Endothelial cell of umbilical vein (primary cell): ENCODE measurements around the gene CCSER2. TPM values are rescaled to one million over a fixed set of nuclear protein-coding genes. Genes with fewer than 3 reads are reported as not detected.

Experiments
- BruUV-seq: library from RNA; stranded (reverse); fragments of 400-500 nt; replicated peaks from 2 replicates; lab custom pipeline; 2021; lab: Mats Ljungman, UMichigan
- CTCF ChIA-PET: fragments of 300-600, 350-600 bp; sonication (Branson Sonifier 250); formaldehyde crosslinking; loops from one replicate; lab custom pipeline; 2021; ENCODE audit warnings: antibody characterized with exemption, inconsistent platforms; lab: Charles Lee
- POLR2A ChIA-PET: fragments of 300-600, 350-600 bp; sonication (Branson Sonifier 250); formaldehyde crosslinking; loops from one replicate; lab custom pipeline; 2021; ENCODE audit warnings: antibody characterized with exemption, inconsistent platforms; lab: Charles Lee
- DNase-seq: peaks from one replicate; pipeline ENCODE4 v3.0.0-alpha.2; 2011; ENCODE audit warnings: low read depth, low spot score
- FAIRE-seq: peaks from 2 replicates; lab custom pipeline; 2011; peaks lifted over from hg19 to GRCh38; lab: Jason Lieb, UNC
- H2AFZ ChIP-seq: 2 replicates; pipeline ENCODE4 v1.6.0; 2012; ENCODE audit warnings: low read depth, low read length, control low read depth, inconsistent platforms
- H3K27ac ChIP-seq: 2 replicates; pipeline ENCODE4 v1.5.1; 2011; ENCODE audit warnings: low read depth, mild to moderate bottlenecking, control low read depth, low read length, moderate library complexity; ENCODE audit not compliant: insufficient read depth
- H3K27me3 ChIP-seq, 2 experiments: 2 replicates each; pipeline versions ENCODE4 v1.6.0 to v1.6.1; 2011; ENCODE audit warnings: low read length in 2 of 2, mixed read lengths in 1 of 2; ENCODE audit not compliant: control insufficient read depth in 2 of 2, insufficient read depth in 2 of 2
- H3K36me3 ChIP-seq, 2 experiments: 2 replicates in 1 of 2; 3 replicates in 1 of 2; pipeline ENCODE4 v1.5.1; 2011; ENCODE audit warnings: low read length in 2 of 2, mild to moderate bottlenecking in 1 of 2, moderate library complexity in 1 of 2; ENCODE audit not compliant: control insufficient read depth in 2 of 2, insufficient read depth in 2 of 2; ENCODE audit errors: extremely low read depth in 1 of 2
- H3K4me1 ChIP-seq: 3 replicates; pipeline ENCODE4 v1.5.1; 2011; ENCODE audit warnings: mild to moderate bottlenecking, low read length; ENCODE audit not compliant: control insufficient read depth, insufficient read depth; ENCODE audit errors: extremely low read depth
- H3K4me2 ChIP-seq: 2 replicates; pipeline ENCODE4 v1.6.1; 2011; ENCODE audit warnings: low read length, control low read depth, mixed read lengths; ENCODE audit not compliant: insufficient read depth
- H3K4me3 ChIP-seq, 3 experiments: fragments of 200-600 bp in 1 of 3; sonication (generic), shearing (Covaris generic) in 1 of 3; replicated peaks in 1 of 3; 2 replicates each; pipeline ENCODE4 v1.5.1; 2011 to 2016; ENCODE audit warnings: control low read depth in 3 of 3, low read length in 3 of 3, mild to moderate bottlenecking in 2 of 3, inconsistent platforms in 1 of 3, low read depth in 1 of 3, moderate library complexity in 1 of 3; ENCODE audit not compliant: insufficient read depth in 1 of 3
- H3K79me2 ChIP-seq: 2 replicates; pipeline ENCODE4 v1.6.0; 2012; ENCODE audit warnings: low read length, inconsistent platforms; ENCODE audit not compliant: control insufficient read depth, insufficient read depth
- H3K9ac ChIP-seq: replicated peaks from 2 replicates; pipeline ENCODE3; 2011; ENCODE audit warnings: low read length, control low read depth; ENCODE audit not compliant: insufficient read depth; ENCODE audit errors: extremely low read depth
- H3K9me1 ChIP-seq: replicated peaks from 3 replicates; pipeline ENCODE4 v1.6.0; 2011; ENCODE audit warnings: mild to moderate bottlenecking, low read length; ENCODE audit not compliant: control insufficient read depth, insufficient read depth; ENCODE audit errors: extremely low read depth
- H3K9me3 ChIP-seq: replicated peaks from 2 replicates; pipeline ENCODE4 v1.5.1; 2012; ENCODE audit warnings: low read length, inconsistent platforms; ENCODE audit not compliant: control insufficient read depth, insufficient read depth
- H4K20me1 ChIP-seq: replicated peaks from 2 replicates; pipeline ENCODE3; 2011; ENCODE audit warnings: mild to moderate bottlenecking, low read length; ENCODE audit not compliant: control insufficient read depth, insufficient read depth; ENCODE audit errors: extremely low read depth
- EZH2 ChIP-seq: IDR thresholded peaks from 2 replicates; pipeline ENCODE4 v1.6.1; 2012; ENCODE audit warnings: borderline replicate concordance, low read depth, mild to moderate bottlenecking, moderate library complexity, low read length, inconsistent platforms; ENCODE audit not compliant: severe bottlenecking
- FOS ChIP-seq: IDR thresholded peaks from 2 replicates; pipeline ENCODE4 v1.6.1; 2011; ENCODE audit warnings: mild to moderate bottlenecking, low read length, moderate library complexity, borderline replicate concordance; ENCODE audit not compliant: insufficient read depth
- GATA2 ChIP-seq: IDR thresholded peaks from 2 replicates; pipeline ENCODE4 v1.7.0; 2011; ENCODE audit warnings: low read depth, mild to moderate bottlenecking, moderate library complexity, mixed read lengths, low read length; ENCODE audit not compliant: insufficient read length, insufficient read depth
- JUN ChIP-seq: IDR thresholded peaks from 2 replicates; pipeline ENCODE4 v1.6.1; 2011; ENCODE audit warnings: borderline replicate concordance, low read depth; ENCODE audit not compliant: insufficient read length, insufficient read depth
- MYC ChIP-seq: IDR thresholded peaks from one replicate; pipeline ENCODE4 v1.6.1; 2011; ENCODE audit warnings: mild to moderate bottlenecking, low read depth, low read length
- POLR2A ChIP-seq: IDR thresholded peaks from 2 replicates; pipeline ENCODE4 v1.6.1; 2012; ENCODE audit warnings: low read depth, mild to moderate bottlenecking, control low read depth, low read length
- POLR2AphosphoS5 ChIP-seq: IDR thresholded peaks from 2 replicates; pipeline ENCODE4 v1.6.1; 2012; ENCODE audit warnings: low read depth, mild to moderate bottlenecking, control low read depth, low read length, moderate library complexity; ENCODE audit not compliant: insufficient read depth
- dilution Hi-C: fragments of 300-500 bp; cut with MboI; formaldehyde crosslinking; loops from one replicate; pipeline ENCODE4 v1.15.0; 2019; ENCODE audit warnings: low sequenced_read_pairs; ENCODE audit not compliant: extremely low pct_ligation_motif_present
- intact Hi-C: fragments of 100-400 bp; cut with micrococcal nuclease; formaldehyde crosslinking; loops from one replicate; pipeline ENCODE4 v1.10.0; 2022
- polyA plus RNA-seq, 4 experiments: library from polyadenylated mRNA; depleted of rRNA in 3 of 4; stranded (reverse) in 3 of 4; unstranded in 1 of 4; fragments of >200 nt; gene quantifications; 2 replicates each; pipeline versions ENCODE4 v1.2.1 to v1.2.3, GENCODE V29; 2011 to 2012; ENCODE audit warnings: missing spikeins in 1 of 4
- total RNA-seq: library from RNA; stranded (reverse); gene quantifications from 2 replicates; pipeline ENCODE4 v1.2.3, GENCODE V29; 2021
- TF ChIP-seq, protein P1 (sequence below), 2 donors: IDR thresholded peaks; 1 replicate in 1 of 2; 2 replicates in 1 of 2; pipeline ENCODE4 v1.5.1; 2011; ENCODE audit warnings: low read length in 2 of 2, mild to moderate bottlenecking in 2 of 2, moderate library complexity in 2 of 2, control low read depth in 1 of 2, inconsistent platforms in 1 of 2, low read depth in 1 of 2; ENCODE audit not compliant: insufficient read depth in 1 of 2; ENCODE audit errors: extremely low read depth in 1 of 2
- TF ChIP-seq, protein P2 (sequence below): IDR thresholded peaks from 2 replicates; pipeline ENCODE4 v1.6.1; 2011; ENCODE audit not compliant: insufficient read depth, insufficient read length

The CCSER2 gene
- total and polyA plus RNA-seq, 2 donors (not counting 3 experiments of a cell fraction or from before 2014, with no cell fraction given): 14.5 to 49.3 TPM

DNA sequence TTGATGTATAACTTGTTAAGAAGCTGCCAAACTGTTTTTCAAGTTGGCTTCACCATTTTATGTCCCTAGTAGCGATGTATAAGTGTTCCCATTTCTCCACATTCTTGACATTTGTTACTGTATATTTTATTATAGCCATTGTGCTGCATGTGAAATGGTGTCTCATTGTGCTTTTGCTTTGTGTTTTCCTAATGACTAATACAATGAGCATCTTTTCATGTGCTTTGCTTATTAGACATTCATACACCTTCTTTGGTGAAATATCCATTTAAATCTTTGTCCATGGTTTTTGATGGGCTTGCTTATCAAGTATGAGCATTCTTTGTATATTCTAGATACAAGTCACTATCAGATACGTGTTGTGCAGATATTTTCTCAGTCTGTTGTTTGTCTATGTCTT lies 203.0 kb downstream of the CCSER2 start:
- Histone ChIP-seq H3K36me3 (no peaks in the 10 kb centered on the region), H3K27ac (peak overlapping the region; percentile 5), H3K4me1 (no peaks in the 10 kb centered on the region), H3K9me3 (no peaks in the 10 kb centered on the region), H3K79me2 (no peaks in the 10 kb centered on the region), H3K27me3 (no peaks in the 10 kb centered on the region), H3K9me1 (no peaks in the 10 kb centered on the region), H4K20me1 (no peaks in the 10 kb centered on the region), H3K4me3 (no peak overlapping the region), H3K4me2 (no peak overlapping the region), H2AFZ (no peak overlapping the region), H3K9ac (no peak overlapping the region)
- intact Hi-C loops (no loop called here), dilution Hi-C loops (no loop called here)
- BruUV-seq: no TSS peak
- CTCF ChIA-PET: interaction anchor here (0.7 to 2.3 kb wide), 8 partner anchors 9 to 267 kb away, joined by 3 to 18 read pairs (median 6); no protein-coding TSS in a partner anchor
- FAIRE-seq: peak; percentile 84
- TF ChIP-seq, protein P1, sequence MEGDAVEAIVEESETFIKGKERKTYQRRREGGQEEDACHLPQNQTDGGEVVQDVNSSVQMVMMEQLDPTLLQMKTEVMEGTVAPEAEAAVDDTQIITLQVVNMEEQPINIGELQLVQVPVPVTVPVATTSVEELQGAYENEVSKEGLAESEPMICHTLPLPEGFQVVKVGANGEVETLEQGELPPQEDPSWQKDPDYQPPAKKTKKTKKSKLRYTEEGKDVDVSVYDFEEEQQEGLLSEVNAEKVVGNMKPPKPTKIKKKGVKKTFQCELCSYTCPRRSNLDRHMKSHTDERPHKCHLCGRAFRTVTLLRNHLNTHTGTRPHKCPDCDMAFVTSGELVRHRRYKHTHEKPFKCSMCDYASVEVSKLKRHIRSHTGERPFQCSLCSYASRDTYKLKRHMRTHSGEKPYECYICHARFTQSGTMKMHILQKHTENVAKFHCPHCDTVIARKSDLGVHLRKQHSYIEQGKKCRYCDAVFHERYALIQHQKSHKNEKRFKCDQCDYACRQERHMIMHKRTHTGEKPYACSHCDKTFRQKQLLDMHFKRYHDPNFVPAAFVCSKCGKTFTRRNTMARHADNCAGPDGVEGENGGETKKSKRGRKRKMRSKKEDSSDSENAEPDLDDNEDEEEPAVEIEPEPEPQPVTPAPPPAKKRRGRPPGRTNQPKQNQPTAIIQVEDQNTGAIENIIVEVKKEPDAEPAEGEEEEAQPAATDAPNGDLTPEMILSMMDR (IDR thresholded peaks at IDR 0.05; ENCODE audit: extremely low read depth in 1 of 2, insufficient read depth in 1 of 2, low read depth in 1 of 2, low read length in 2 of 2): no peak
- TF ChIP-seq MYC (no peak), EZH2 (no peak), POLR2A (no peak), POLR2AphosphoS5 (no peak), GATA2 (no peak), JUN (peak; percentile 38), FOS (peak; percentile 54)
- TF ChIP-seq, protein P2, sequence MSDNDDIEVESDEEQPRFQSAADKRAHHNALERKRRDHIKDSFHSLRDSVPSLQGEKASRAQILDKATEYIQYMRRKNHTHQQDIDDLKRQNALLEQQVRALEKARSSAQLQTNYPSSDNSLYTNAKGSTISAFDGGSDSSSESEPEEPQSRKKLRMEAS: no peak
- POLR2A ChIA-PET: no interaction called here
- peak; percentile 60 for DNase-seq
